Cerebellar nuclear complex (tissue), 1 donor: ENCODE measurements around the gene CLASP1.
"Not testable (repeated sequence)": the region's sequence is repeated elsewhere in the genome, so short reads cannot be mapped to it uniquely, and the experiment has no call there.

Experiments
- DNase-seq, 2 experiments: peaks; one replicate each; lab custom pipeline; 2025; lab: John Stamatoyannopoulos, UW

The CLASP1 gene

GRCh38 chr2:121649149-121649595 lies at the start of gene CLASP1:
Gene CLASP1, minus strand, starts transcription at chr2:121649462. Its CDS starts 43,567 bp downstream, at chr2:121605895.
- no peak for DNase-seq

- no peak for DNase-seq
Measured at GRCh38 chr2:121698318-121698930, 49.2 kb upstream of the CLASP1 start.

- DNase-seq: no peak
Measured at GRCh38 chr2:121697108-121697631, 47.9 kb upstream of the CLASP1 start.

- no peak for DNase-seq
Measured at GRCh38 chr2:121696410-121696930, 47.2 kb upstream of the CLASP1 start.

GRCh38 chr2:121695171-121695451 lies 45.8 kb upstream of the CLASP1 start:
- no peak for DNase-seq

GRCh38 chr2:121694398-121695170 lies 45.3 kb upstream of the CLASP1 start:
- no peak for DNase-seq

- DNase-seq: not testable (repeated sequence)
Measured at GRCh38 chr2:121690572-121690971, 41.3 kb upstream of the CLASP1 start.

GRCh38 chr2:121690095-121690494 lies 40.8 kb upstream of the CLASP1 start:
- no peak for DNase-seq

- no peak for DNase-seq
Measured at GRCh38 chr2:121689356-121689755, 40.1 kb upstream of the CLASP1 start.

GRCh38 chr2:121688820-121689219 lies 39.6 kb upstream of the CLASP1 start:
- no peak for DNase-seq

- DNase-seq: no peak
Measured at GRCh38 chr2:121686902-121687301, 37.6 kb upstream of the CLASP1 start.

- no peak for DNase-seq
Measured at GRCh38 chr2:121686218-121686617, 37.0 kb upstream of the CLASP1 start.

- no peak for DNase-seq
Measured at GRCh38 chr2:121682396-121683298, 33.4 kb upstream of the CLASP1 start.

GRCh38 chr2:121677855-121678254 lies 28.6 kb upstream of the CLASP1 start:
- no peak for DNase-seq

- DNase-seq: not testable (repeated sequence)
Measured at GRCh38 chr2:121671621-121672020, 22.4 kb upstream of the CLASP1 start.

GRCh38 chr2:121670181-121670580 lies 20.9 kb upstream of the CLASP1 start:
- no peak for DNase-seq

- no peak for DNase-seq
Measured at GRCh38 chr2:121667618-121668017, 18.4 kb upstream of the CLASP1 start.

GRCh38 chr2:121666042-121666441 lies 16.8 kb upstream of the CLASP1 start:
- DNase-seq: no peak

- no peak for DNase-seq
Measured at GRCh38 chr2:121665504-121665903, 16.2 kb upstream of the CLASP1 start.

GRCh38 chr2:121664713-121665112 lies 15.5 kb upstream of the CLASP1 start:
- DNase-seq: no peak

- DNase-seq: no peak
Measured at GRCh38 chr2:121664086-121664485, 14.8 kb upstream of the CLASP1 start.

GRCh38 chr2:121663434-121663833 lies 14.2 kb upstream of the CLASP1 start:
- no peak for DNase-seq
